DLD1 (cell line): ENCODE data around the gene JAM3.

ENCODE experiments used
- in situ Hi-C: cut with HindIII; loops from 2 replicates; pipeline ENCODE4 v1.10.0; 2017; ENCODE audit warnings: low sequenced_read_pairs

JAM3 gene

GRCh38 chr11:134068829-134069425 lies at the start of gene JAM3:
Gene JAM3 (plus strand): TSS chr11:134069072. CDS start chr11:134069084, 12 bp downstream.
- in situ Hi-C loops, result no loop called here

- in situ Hi-C loops, result no loop called here
Measured at GRCh38 chr11:134019500-134019899, 49.4 kb upstream of the JAM3 start.

GRCh38 chr11:134020598-134020997 lies 48.3 kb upstream of the JAM3 start:
- in situ Hi-C loops, result no loop called here

GRCh38 chr11:134021326-134021725 lies 47.5 kb upstream of the JAM3 start:
- in situ Hi-C loops, result no loop called here

- in situ Hi-C loops, result no loop called here
Measured at GRCh38 chr11:134022748-134023147, 46.1 kb upstream of the JAM3 start.

- in situ Hi-C loops, result no loop called here
Measured at GRCh38 chr11:134024420-134025081, 44.3 kb upstream of the JAM3 start.

GRCh38 chr11:134025082-134025429 lies 43.8 kb upstream of the JAM3 start:
- in situ Hi-C loops, result no loop called here

- in situ Hi-C loops, result no loop called here
Measured at GRCh38 chr11:134026655-134027343, 42.1 kb upstream of the JAM3 start.

- in situ Hi-C loops, result no loop called here
Measured at GRCh38 chr11:134027671-134028070, 41.2 kb upstream of the JAM3 start.

GRCh38 chr11:134028368-134028920 lies 40.4 kb upstream of the JAM3 start:
- in situ Hi-C loops, result no loop called here

- in situ Hi-C loops, result no loop called here
Measured at GRCh38 chr11:134030853-134031252, 38.0 kb upstream of the JAM3 start.

GRCh38 chr11:134032043-134032442 lies 36.8 kb upstream of the JAM3 start:
- in situ Hi-C loops, result no loop called here

GRCh38 chr11:134032501-134033091 lies 36.3 kb upstream of the JAM3 start:
- in situ Hi-C loops, result no loop called here

GRCh38 chr11:134033276-134033675 lies 35.6 kb upstream of the JAM3 start:
- in situ Hi-C loops, result no loop called here

GRCh38 chr11:134033696-134034491 lies 35.0 kb upstream of the JAM3 start:
- in situ Hi-C loops, result no loop called here

- in situ Hi-C loops, result no loop called here
Measured at GRCh38 chr11:134034496-134035381, 34.1 kb upstream of the JAM3 start.

GRCh38 chr11:134036492-134037045 lies 32.3 kb upstream of the JAM3 start:
- in situ Hi-C loops, result no loop called here

GRCh38 chr11:134037046-134037908 lies 31.6 kb upstream of the JAM3 start:
- in situ Hi-C loops, result no loop called here
